ENCODE data around the gene MRPS21.

The MRPS21 gene

DNA sequence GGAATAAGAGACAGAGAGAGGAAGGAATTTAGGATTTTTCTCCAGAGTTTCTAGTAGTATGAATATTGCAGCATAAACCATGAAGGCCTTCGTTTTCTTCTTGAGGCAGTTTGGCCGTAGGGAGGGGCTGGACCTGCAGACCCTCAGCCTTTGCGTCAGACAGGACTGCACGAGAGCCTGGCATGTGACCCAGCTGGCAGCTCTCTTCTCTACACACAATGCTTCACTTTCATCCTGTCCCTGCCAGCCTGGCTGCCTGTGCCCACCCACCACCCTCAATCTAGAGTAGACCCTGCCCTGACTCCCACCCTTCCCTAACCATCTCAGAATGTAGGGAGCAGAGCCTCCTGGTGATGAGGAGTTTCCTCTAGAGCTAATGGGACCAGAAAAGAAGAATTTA is 34.4 kb upstream of the MRPS21 start:
- no peaks in the 10 kb centered on the region for H3K9me3 Mint-ChIP-seq
- H3K27me3 Mint-ChIP-seq (ENCODE audit: low read depth): no peaks in the 10 kb centered on the region
- H3K4me3 Mint-ChIP-seq: peak overlapping the region; percentile 79 to 87 (median 83)
- no peaks in the 10 kb centered on the region for H3K36me3 Mint-ChIP-seq (ENCODE audit: low read depth)
- no peak for TF ChIP-seq CTCF (IDR thresholded peaks at IDR 0.05; ENCODE audit: unreplicated experiment in 3 of 3)
- peaks cover 59% of the 10 kb centered on the region for H3K4me1 Mint-ChIP-seq
- peak overlapping the region; percentile 85 to 92 (median 92) for H3K27ac Mint-ChIP-seq

GRCh38 chr1:150259758-150260669 is 33.6 kb upstream of the MRPS21 start:
- peak overlapping the region; percentile 85 to 92 (median 92) for H3K27ac Mint-ChIP-seq
- peak overlapping the region; percentile 79 to 87 (median 83) for H3K4me3 Mint-ChIP-seq
- H3K27me3 Mint-ChIP-seq (ENCODE audit: low read depth): no peaks in the 10 kb centered on the region
- no peak for TF ChIP-seq CTCF (IDR thresholded peaks at IDR 0.05; ENCODE audit: unreplicated experiment in 3 of 3)
- no peaks in the 10 kb centered on the region for H3K9me3 Mint-ChIP-seq
- H3K4me1 Mint-ChIP-seq: peaks cover 59% of the 10 kb centered on the region
- peaks cover 5% of the 10 kb centered on the region for H3K36me3 Mint-ChIP-seq (ENCODE audit: low read depth)

DNA sequence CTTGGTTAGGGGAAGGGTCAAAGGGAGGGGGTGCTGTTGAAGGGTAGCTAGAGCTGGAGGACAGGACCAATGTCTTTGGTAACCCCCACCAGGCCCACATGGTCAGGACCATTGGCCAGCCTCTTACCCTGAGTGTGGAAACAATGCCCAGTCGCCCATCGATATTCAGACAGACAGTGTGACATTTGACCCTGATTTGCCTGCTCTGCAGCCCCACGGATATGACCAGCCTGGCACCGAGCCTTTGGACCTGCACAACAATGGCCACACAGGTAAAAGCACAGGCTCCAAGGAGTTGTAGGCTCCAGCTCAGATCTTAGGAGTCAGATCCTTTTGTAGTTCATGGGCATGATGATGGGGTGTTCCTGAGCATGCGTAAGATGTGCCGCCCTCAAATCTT is 32.3 kb upstream of the MRPS21 start:
- H3K36me3 Mint-ChIP-seq (ENCODE audit: low read depth): peaks cover 12% of the 10 kb centered on the region
- H3K27ac Mint-ChIP-seq: peak overlapping the region in 2 of 3 experiments; percentile 56 to 82
- no peak for TF ChIP-seq CTCF (IDR thresholded peaks at IDR 0.05; ENCODE audit: unreplicated experiment in 3 of 3)
- peak overlapping the region in 1 of 3 experiments; percentile 33 for H3K4me3 Mint-ChIP-seq
- H3K27me3 Mint-ChIP-seq (ENCODE audit: low read depth): no peaks in the 10 kb centered on the region
- peaks cover 46% of the 10 kb centered on the region for H3K4me1 Mint-ChIP-seq
- H3K9me3 Mint-ChIP-seq: no peaks in the 10 kb centered on the region

GRCh38 chr1:150262388-150263320 is 31.0 kb upstream of the MRPS21 start:
- H3K27ac Mint-ChIP-seq: peak overlapping the region; percentile 59 to 91 (median 77)
- peak overlapping the region; percentile 4 to 22 (median 9) for H3K4me3 Mint-ChIP-seq
- H3K4me1 Mint-ChIP-seq: peaks cover 41% of the 10 kb centered on the region
- no peak for TF ChIP-seq CTCF (IDR thresholded peaks at IDR 0.05; ENCODE audit: unreplicated experiment in 3 of 3)
- no peaks in the 10 kb centered on the region for H3K9me3 Mint-ChIP-seq
- H3K27me3 Mint-ChIP-seq (ENCODE audit: low read depth): no peaks in the 10 kb centered on the region
- H3K36me3 Mint-ChIP-seq (ENCODE audit: low read depth): peaks cover 21% of the 10 kb centered on the region

DNA sequence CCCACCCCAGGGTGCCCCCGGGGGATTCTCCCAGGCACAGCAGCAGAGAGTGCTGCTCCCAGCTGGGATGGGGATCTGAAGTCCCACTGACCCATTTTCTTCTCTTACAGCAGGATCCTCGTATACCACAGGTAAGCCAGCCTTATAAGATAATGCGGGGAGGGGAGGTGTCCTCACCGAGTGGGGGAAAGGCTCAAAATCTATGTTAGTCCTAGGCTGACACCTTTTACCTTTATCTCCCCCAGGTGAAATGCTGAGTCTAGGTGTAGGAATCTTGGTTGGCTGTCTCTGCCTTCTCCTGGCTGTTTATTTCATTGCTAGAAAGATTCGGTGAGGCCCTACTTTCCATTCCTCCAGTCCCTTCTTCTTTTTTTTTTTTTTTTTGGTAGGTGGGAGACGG is 30.1 kb upstream of the MRPS21 start:
- no peaks in the 10 kb centered on the region for H3K9me3 Mint-ChIP-seq
- H3K4me1 Mint-ChIP-seq: peaks cover 38% of the 10 kb centered on the region
- TF ChIP-seq CTCF (IDR thresholded peaks at IDR 0.05; ENCODE audit: unreplicated experiment in 3 of 3): no peak
- no peaks in the 10 kb centered on the region for H3K27me3 Mint-ChIP-seq (ENCODE audit: low read depth)
- no peak overlapping the region for H3K4me3 Mint-ChIP-seq
- H3K27ac Mint-ChIP-seq: peak overlapping the region in 1 of 3 experiments; percentile 59
- peaks cover 21% of the 10 kb centered on the region for H3K36me3 Mint-ChIP-seq (ENCODE audit: low read depth)
